ENCODE results near the gene RIMOC1.

The RIMOC1 gene

DNA sequence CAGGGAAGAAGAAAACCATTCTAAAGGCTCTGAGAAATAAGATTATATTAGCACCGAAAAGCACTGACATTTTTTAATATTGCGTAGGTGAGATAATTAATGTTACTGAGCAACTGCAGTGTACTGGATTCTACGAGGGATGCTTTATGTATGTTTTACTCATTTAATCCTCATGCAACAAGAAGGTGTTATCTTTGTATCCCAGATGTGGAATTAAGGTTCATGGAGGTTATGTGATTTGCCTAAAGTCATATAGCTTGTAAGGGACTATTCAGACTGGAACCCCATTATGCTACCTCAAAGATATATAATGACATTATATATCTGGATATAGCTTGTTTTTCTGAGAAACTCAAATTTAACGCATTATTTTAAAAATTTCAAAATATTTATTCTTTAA lies 23.5 kb downstream of the RIMOC1 start:
- H3K27me3 ChIP-seq (ENCODE audit: insufficient read depth, low read depth): no peaks in the 10 kb centered on the region
- H3K79me2 ChIP-seq (ENCODE audit: insufficient read depth, low read depth): no peaks in the 10 kb centered on the region
- no peak overlapping the region for H3K27ac ChIP-seq
- H3K9ac ChIP-seq: no peak overlapping the region
- H3K4me2 ChIP-seq: no peak overlapping the region
- H3K36me3 ChIP-seq (ENCODE audit: insufficient read depth): no peaks in the 10 kb centered on the region
- TF ChIP-seq, protein P1, sequence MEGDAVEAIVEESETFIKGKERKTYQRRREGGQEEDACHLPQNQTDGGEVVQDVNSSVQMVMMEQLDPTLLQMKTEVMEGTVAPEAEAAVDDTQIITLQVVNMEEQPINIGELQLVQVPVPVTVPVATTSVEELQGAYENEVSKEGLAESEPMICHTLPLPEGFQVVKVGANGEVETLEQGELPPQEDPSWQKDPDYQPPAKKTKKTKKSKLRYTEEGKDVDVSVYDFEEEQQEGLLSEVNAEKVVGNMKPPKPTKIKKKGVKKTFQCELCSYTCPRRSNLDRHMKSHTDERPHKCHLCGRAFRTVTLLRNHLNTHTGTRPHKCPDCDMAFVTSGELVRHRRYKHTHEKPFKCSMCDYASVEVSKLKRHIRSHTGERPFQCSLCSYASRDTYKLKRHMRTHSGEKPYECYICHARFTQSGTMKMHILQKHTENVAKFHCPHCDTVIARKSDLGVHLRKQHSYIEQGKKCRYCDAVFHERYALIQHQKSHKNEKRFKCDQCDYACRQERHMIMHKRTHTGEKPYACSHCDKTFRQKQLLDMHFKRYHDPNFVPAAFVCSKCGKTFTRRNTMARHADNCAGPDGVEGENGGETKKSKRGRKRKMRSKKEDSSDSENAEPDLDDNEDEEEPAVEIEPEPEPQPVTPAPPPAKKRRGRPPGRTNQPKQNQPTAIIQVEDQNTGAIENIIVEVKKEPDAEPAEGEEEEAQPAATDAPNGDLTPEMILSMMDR (conservative IDR thresholded peaks at IDR 0.05; ENCODE audit: low read depth, low read length): no peak
- no peak overlapping the region for H3K4me3 ChIP-seq (IDR thresholded peaks at IDR 0.05; ENCODE audit: insufficient read depth, low read depth, low read length)
- peaks cover 11% of the 10 kb centered on the region for H3K4me1 ChIP-seq (ENCODE audit: low read depth, poor library complexity, severe bottlenecking)
- H2AFZ ChIP-seq (ENCODE audit: low read depth): no peak overlapping the region
- no peaks in the 10 kb centered on the region for H4K20me1 ChIP-seq (ENCODE audit: insufficient read depth)

- no peak overlapping the region for H3K4me3 ChIP-seq (IDR thresholded peaks at IDR 0.05; ENCODE audit: insufficient read depth, low read depth, low read length)
Observed at GRCh38 chr5:41929035-41929434, 24.9 kb downstream of the RIMOC1 start.

GRCh38 chr5:41932770-41933169 lies 28.6 kb downstream of the RIMOC1 start:
- H3K36me3 ChIP-seq (ENCODE audit: insufficient read depth): no peaks in the 10 kb centered on the region
- H2AFZ ChIP-seq (ENCODE audit: low read depth): no peak overlapping the region
- H3K4me3 ChIP-seq (IDR thresholded peaks at IDR 0.05; ENCODE audit: insufficient read depth, low read depth, low read length): no peak overlapping the region
- H3K27ac ChIP-seq: no peak overlapping the region
- H3K4me1 ChIP-seq (ENCODE audit: low read depth, poor library complexity, severe bottlenecking): no peaks in the 10 kb centered on the region
- no peaks in the 10 kb centered on the region for H3K27me3 ChIP-seq (ENCODE audit: insufficient read depth, low read depth)
- no peaks in the 10 kb centered on the region for H4K20me1 ChIP-seq (ENCODE audit: insufficient read depth)
- no peaks in the 10 kb centered on the region for H3K79me2 ChIP-seq (ENCODE audit: insufficient read depth, low read depth)
- TF ChIP-seq, protein P1 (conservative IDR thresholded peaks at IDR 0.05; ENCODE audit: low read depth, low read length): no peak
- H3K4me2 ChIP-seq: no peak overlapping the region
- H3K9ac ChIP-seq: no peak overlapping the region

More at GRCh38 chr5:41929035-41929434, 24.9 kb downstream of the RIMOC1 start:
- Histone ChIP-seq H3K27ac (no peak overlapping the region), H3K4me1 (ENCODE audit: low read depth, poor library complexity, severe bottlenecking) (peaks cover 11% of the 10 kb centered on the region), H3K79me2 (ENCODE audit: insufficient read depth, low read depth) (no peaks in the 10 kb centered on the region), H3K27me3 (ENCODE audit: insufficient read depth, low read depth) (no peaks in the 10 kb centered on the region), H2AFZ (ENCODE audit: low read depth) (no peak overlapping the region), H4K20me1 (ENCODE audit: insufficient read depth) (no peaks in the 10 kb centered on the region), H3K36me3 (ENCODE audit: insufficient read depth) (no peaks in the 10 kb centered on the region), H3K4me2 (no peak overlapping the region), H3K9ac (no peak overlapping the region)
- TF ChIP-seq, protein P1 (conservative IDR thresholded peaks at IDR 0.05; ENCODE audit: low read depth, low read length): no peak

DNA sequence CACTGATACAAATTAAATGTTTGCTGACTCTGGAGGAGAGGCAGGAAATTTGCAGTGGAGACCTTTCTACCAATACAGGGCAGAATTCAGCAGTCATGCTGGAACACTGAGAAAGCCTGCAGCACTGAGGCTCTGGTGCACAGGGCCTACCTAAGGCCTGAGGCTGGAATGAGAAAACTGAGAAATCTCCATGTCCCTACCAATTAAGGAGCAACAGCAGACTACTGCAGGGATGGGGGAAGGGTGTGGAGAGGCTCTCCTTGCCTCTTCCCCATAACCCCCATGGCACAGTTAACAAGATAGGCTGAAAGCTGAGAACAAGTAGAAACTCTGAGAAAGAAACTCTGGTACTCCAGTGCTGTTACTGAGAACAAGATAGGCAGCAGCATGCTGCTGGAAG lies 31.4 kb downstream of the RIMOC1 start:
- Histone ChIP-seq H2AFZ (ENCODE audit: low read depth) (no peak overlapping the region), H3K27me3 (ENCODE audit: insufficient read depth, low read depth) (no peaks in the 10 kb centered on the region), H3K4me3 (IDR thresholded peaks at IDR 0.05; ENCODE audit: insufficient read depth, low read depth, low read length) (no peak overlapping the region), H3K9ac (no peak overlapping the region), H3K4me2 (no peak overlapping the region), H3K36me3 (ENCODE audit: insufficient read depth) (no peaks in the 10 kb centered on the region), H4K20me1 (ENCODE audit: insufficient read depth) (no peaks in the 10 kb centered on the region), H3K79me2 (ENCODE audit: insufficient read depth, low read depth) (no peaks in the 10 kb centered on the region), H3K4me1 (ENCODE audit: low read depth, poor library complexity, severe bottlenecking) (no peaks in the 10 kb centered on the region), H3K27ac (no peak overlapping the region)
- TF ChIP-seq, protein P1 (conservative IDR thresholded peaks at IDR 0.05; ENCODE audit: low read depth, low read length): no peak

Measured in KMS-11 (cell line).